GM12875 (cell line): ENCODE measurements around the gene CUBN.

Source experiments
- H3K4me3 ChIP-seq: one replicate; pipeline ENCODE4 v1.5.1; 2011; ENCODE audit warnings: low read depth, low read length, control low read depth
- CTCF ChIP-seq: IDR thresholded peaks from 2 replicates; pipeline ENCODE4 v1.5.1; 2011; ENCODE audit warnings: low read depth, mild to moderate bottlenecking, control low read depth, inconsistent platforms, low read length, moderate library complexity, borderline replicate concordance; ENCODE audit not compliant: insufficient read depth

Gene CUBN

DNA sequence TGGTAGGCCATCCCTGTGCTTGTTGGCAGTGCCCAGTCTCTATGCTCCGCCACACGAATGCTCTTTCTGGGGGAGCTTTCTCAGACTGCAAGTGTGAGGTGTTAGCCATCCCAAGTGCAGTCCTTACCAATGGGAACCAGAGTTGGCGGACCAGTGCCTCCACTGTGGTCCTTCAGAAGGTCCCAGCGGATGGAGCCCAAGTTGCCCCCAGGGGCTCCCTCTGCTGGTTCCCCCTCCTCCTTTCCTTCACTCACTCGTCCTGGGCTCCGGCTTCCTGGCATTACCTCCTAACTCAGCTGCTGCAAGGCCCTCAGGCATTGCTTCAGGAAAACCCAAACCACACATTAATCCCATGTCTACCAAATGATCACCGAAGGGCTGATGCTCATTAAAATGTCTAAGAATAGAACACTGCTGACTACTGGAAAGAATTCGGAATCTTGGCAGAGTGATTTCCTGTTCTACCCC is 139.8 kb downstream of the CUBN start:
- no peak overlapping the region for H3K4me3 ChIP-seq
- TF ChIP-seq CTCF: no peak

- no peak for TF ChIP-seq CTCF
- H3K4me3 ChIP-seq: no peak overlapping the region
These were observed 140.7 kb downstream of the CUBN start for GRCh38 chr10:16988900-16989299.

GRCh38 chr10:16987976-16988610 is 141.5 kb downstream of the CUBN start:
- no peak overlapping the region for H3K4me3 ChIP-seq
- no peak for TF ChIP-seq CTCF

- no peak overlapping the region for H3K4me3 ChIP-seq
- TF ChIP-seq CTCF: no peak
These were observed 142.4 kb downstream of the CUBN start for GRCh38 chr10:16987206-16987621.

- H3K4me3 ChIP-seq: no peak overlapping the region
- no peak for TF ChIP-seq CTCF
These were observed 143.0 kb downstream of the CUBN start for GRCh38 chr10:16986406-16987205.

GRCh38 chr10:16986082-16986405 is 143.6 kb downstream of the CUBN start:
- no peak overlapping the region for H3K4me3 ChIP-seq
- TF ChIP-seq CTCF: no peak

DNA sequence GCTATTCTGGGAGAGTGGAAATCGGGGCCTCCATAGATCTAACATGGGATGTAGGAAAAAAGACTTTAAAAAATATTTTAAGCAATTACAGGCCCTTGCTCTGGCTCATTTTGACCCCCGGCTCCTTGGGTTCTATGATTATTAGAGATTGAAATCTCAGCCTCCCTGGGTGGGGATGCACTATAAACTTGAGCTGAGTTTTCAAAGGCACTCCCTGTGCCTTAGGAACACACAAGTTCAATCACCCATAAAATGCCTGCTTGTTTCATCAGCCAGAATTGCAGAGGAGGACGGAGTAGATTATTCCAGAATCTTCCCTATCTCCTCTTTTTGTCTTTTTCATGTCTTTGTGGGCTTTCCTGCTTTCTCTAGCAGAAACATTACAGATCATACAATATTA is 145.4 kb downstream of the CUBN start:
- no peak overlapping the region for H3K4me3 ChIP-seq
- TF ChIP-seq CTCF: no peak
